ENCODE results near the gene TMEM44.

TMEM44 gene

GRCh38 chr3:194588741-194589140, 44.5 kb downstream of the TMEM44 start:
- H3K9me3 ChIP-seq (ENCODE audit: insufficient read depth, low read length): no peaks in the 10 kb centered on the region
- TF ChIP-seq EZH2phosphoT487 (conservative IDR thresholded peaks at IDR 0.05; ENCODE audit: low read length) (no peak), CTCF (IDR thresholded peaks at IDR 0.05; ENCODE audit: insufficient read depth, low read length, poor library complexity, severe bottlenecking) (no peak)
- no peak overlapping the region for H3K4me2 ChIP-seq (ENCODE audit: low read depth, low read length, poor library complexity, severe bottlenecking)
- no peak overlapping the region for H2AFZ ChIP-seq (ENCODE audit: low read depth, low read length, severe bottlenecking)
- no peaks in the 10 kb centered on the region for H3K9me2 ChIP-seq (replicated peaks; ENCODE audit: insufficient read depth, low read length)
- H4K20me1 ChIP-seq (ENCODE audit: low read depth, low read length): no peaks in the 10 kb centered on the region
- no peak overlapping the region for H3K9ac ChIP-seq (ENCODE audit: low read length)
- H3K27me3 ChIP-seq (ENCODE audit: low read length): no peaks in the 10 kb centered on the region
- peaks cover 8% of the 10 kb centered on the region; the same call in 1 of the 2 replicates for H3F3A ChIP-seq (ENCODE audit: insufficient read depth)
- peaks cover 9% of the 10 kb centered on the region; the same call in 1 of the 2 replicates for H3K79me2 ChIP-seq (ENCODE audit: insufficient read depth, low read length)
- H3K36me3 ChIP-seq (ENCODE audit: low read length): 0 out of 2 replicates have a peak, but pooled peaks cover 3% of the 10 kb centered on the region
- H3K4me3 ChIP-seq (ENCODE audit: insufficient read depth, low read length, poor library complexity, severe bottlenecking): no peak overlapping the region
- H3K27ac ChIP-seq (ENCODE audit: low read depth, low read length): no peak overlapping the region

DNA sequence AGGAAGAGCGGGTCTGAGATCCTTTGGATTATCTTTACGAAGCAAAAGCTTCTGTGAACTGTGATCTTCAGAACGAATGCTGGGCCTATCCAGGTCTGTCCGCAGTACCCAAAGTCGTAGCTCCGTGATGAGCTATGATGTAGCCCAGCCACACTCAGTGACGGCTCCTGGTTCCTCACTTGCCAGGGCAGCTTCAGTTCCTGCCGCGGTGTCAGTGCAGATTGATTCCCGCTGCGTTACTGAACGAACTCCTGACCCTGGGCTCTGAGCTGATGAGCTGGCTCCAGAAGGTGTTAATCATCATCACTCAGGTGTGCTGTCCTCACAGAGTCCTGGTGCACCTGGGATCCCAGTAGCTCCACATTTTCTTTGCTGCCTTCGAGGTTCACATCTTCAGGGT, 45.0 kb downstream of the TMEM44 start:
- Histone ChIP-seq H3K27ac (ENCODE audit: low read depth, low read length) (no peak overlapping the region), H4K20me1 (ENCODE audit: low read depth, low read length) (no peaks in the 10 kb centered on the region), H3K79me2 (ENCODE audit: insufficient read depth, low read length) (peaks cover 9% of the 10 kb centered on the region; the same call in 1 of the 2 replicates), H3K36me3 (ENCODE audit: low read length) (0 out of 2 replicates have a peak, but pooled peaks cover under 1% of the 10 kb centered on the region), H3K4me3 (ENCODE audit: insufficient read depth, low read length, poor library complexity, severe bottlenecking) (no peak overlapping the region), H2AFZ (ENCODE audit: low read depth, low read length, severe bottlenecking) (no peak overlapping the region), H3K4me2 (ENCODE audit: low read depth, low read length, poor library complexity, severe bottlenecking) (no peak overlapping the region), H3K9me2 (replicated peaks; ENCODE audit: insufficient read depth, low read length) (no peaks in the 10 kb centered on the region), H3K9ac (ENCODE audit: low read length) (no peak overlapping the region), H3K27me3 (ENCODE audit: low read length) (no peaks in the 10 kb centered on the region), H3F3A (ENCODE audit: insufficient read depth) (peaks cover 8% of the 10 kb centered on the region; the same call in 1 of the 2 replicates), H3K9me3 (ENCODE audit: insufficient read depth, low read length) (no peaks in the 10 kb centered on the region)
- TF ChIP-seq CTCF (IDR thresholded peaks at IDR 0.05; ENCODE audit: insufficient read depth, low read length, poor library complexity, severe bottlenecking) (no peak), EZH2phosphoT487 (conservative IDR thresholded peaks at IDR 0.05; ENCODE audit: low read length) (no peak)

GRCh38 chr3:194587438-194587931, 45.7 kb downstream of the TMEM44 start:
- no peak overlapping the region for H3K4me3 ChIP-seq (ENCODE audit: insufficient read depth, low read length, poor library complexity, severe bottlenecking)
- H3K79me2 ChIP-seq (ENCODE audit: insufficient read depth, low read length): peaks cover 9% of the 10 kb centered on the region; the same call in 1 of the 2 replicates
- H2AFZ ChIP-seq (ENCODE audit: low read depth, low read length, severe bottlenecking): no peak overlapping the region
- no peaks in the 10 kb centered on the region for H3K9me2 ChIP-seq (replicated peaks; ENCODE audit: insufficient read depth, low read length)
- H3K9me3 ChIP-seq (ENCODE audit: insufficient read depth, low read length): no peaks in the 10 kb centered on the region
- H4K20me1 ChIP-seq (ENCODE audit: low read depth, low read length): no peaks in the 10 kb centered on the region
- no peak overlapping the region for H3K9ac ChIP-seq (ENCODE audit: low read length)
- no peak overlapping the region for H3K4me2 ChIP-seq (ENCODE audit: low read depth, low read length, poor library complexity, severe bottlenecking)
- TF ChIP-seq CTCF (IDR thresholded peaks at IDR 0.05; ENCODE audit: insufficient read depth, low read length, poor library complexity, severe bottlenecking): no peak
- no peak for TF ChIP-seq EZH2phosphoT487 (conservative IDR thresholded peaks at IDR 0.05; ENCODE audit: low read length)
- H3K27me3 ChIP-seq (ENCODE audit: low read length): no peaks in the 10 kb centered on the region
- no peak overlapping the region for H3K27ac ChIP-seq (ENCODE audit: low read depth, low read length)
- H3K36me3 ChIP-seq (ENCODE audit: low read length): no peaks in the 10 kb centered on the region
- H3F3A ChIP-seq (ENCODE audit: insufficient read depth): peaks cover 8% of the 10 kb centered on the region; the same call in 1 of the 2 replicates
